Chondrocyte (in vitro differentiated cells): ENCODE measurements around the gene CRYGN. TPM values are rescaled to one million over a fixed set of nuclear protein-coding genes. Genes with fewer than 3 reads are reported as not detected.

Experiments
- DNase-seq: peaks from one replicate; pipeline ENCODE4 v3.0.0; 2021; ENCODE audit warnings: mixed read lengths, low spot score
- H3K27ac Mint-ChIP-seq: one replicate; pipeline ENCODE4 v1.8.0; 2021; ENCODE audit warnings: mild to moderate bottlenecking, moderate library complexity, mixed read lengths; ENCODE audit not compliant: unreplicated experiment
- H3K27me3 Mint-ChIP-seq: 2 replicates; pipeline ENCODE4 v1.8.0; 2021; ENCODE audit warnings: low read depth, mixed read lengths
- H3K36me3 Mint-ChIP-seq: 2 replicates; pipeline ENCODE4 v1.8.0; 2021; ENCODE audit warnings: low read depth, mixed read lengths
- H3K4me1 Mint-ChIP-seq: 2 replicates; pipeline ENCODE4 v1.8.0; 2021; ENCODE audit warnings: low read depth, mild to moderate bottlenecking, mixed read lengths
- H3K4me3 Mint-ChIP-seq: one replicate; pipeline ENCODE4 v1.8.0; 2021; ENCODE audit warnings: mild to moderate bottlenecking, moderate library complexity, mixed read lengths; ENCODE audit not compliant: unreplicated experiment
- H3K9me3 Mint-ChIP-seq: 2 replicates; pipeline ENCODE4 v1.8.0; 2021; ENCODE audit warnings: low read depth, mixed read lengths
- total RNA-seq: library from RNA; stranded (reverse); gene quantifications from 3 replicates; pipeline ENCODE4 v1.2.1, GENCODE V29; 2021
- TF ChIP-seq, protein P1 (sequence below): fragments of 200-600 bp; sonication (generic); IDR thresholded peaks from 2 replicates; pipeline ENCODE4 v1.5.0; 2021; ENCODE audit warnings: antibody characterized with exemption, mild to moderate bottlenecking, moderate library complexity

Gene CRYGN
- total RNA-seq, 1 donor from 2014 or later, result not detected

DNA sequence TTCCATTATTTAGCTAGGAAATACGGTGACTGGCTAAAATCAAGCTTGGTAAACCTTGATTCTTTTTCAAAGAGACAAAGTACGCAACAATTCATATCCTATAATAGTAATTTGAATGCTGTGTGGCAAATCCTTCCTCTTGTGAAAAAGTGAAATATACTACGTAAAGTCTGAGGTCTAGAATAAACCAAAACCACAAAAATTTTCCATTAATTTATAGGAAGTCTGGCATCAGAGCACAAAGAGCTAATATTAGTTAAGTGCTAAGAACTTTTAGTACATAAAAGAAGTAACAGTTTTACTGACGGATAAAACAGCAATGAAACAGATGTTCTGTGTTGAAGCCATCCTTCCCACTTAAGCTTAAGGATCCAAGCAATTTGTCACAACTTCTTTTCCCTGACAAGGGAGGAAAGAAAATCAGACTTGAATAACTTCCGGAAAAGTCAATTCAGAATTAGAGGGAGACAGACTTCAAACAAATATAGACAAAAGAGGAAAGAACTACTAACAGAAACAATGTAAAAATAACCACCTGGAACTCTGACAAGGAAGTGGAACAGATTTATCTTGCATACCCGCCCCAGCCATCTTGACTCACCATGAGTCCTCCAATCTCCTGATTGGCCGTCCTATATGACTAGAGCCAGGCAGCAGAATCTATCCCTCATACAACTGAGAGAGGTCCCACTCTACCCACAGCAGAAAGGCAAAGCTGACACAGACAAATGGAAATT is 45.2 kb upstream of the CRYGN start:
- Mint-ChIP-seq H3K27me3 (no peaks in the 10 kb centered on the region), H3K4me3 (no peak overlapping the region), H3K36me3 (peaks cover 19% of the 10 kb centered on the region), H3K4me1 (peaks cover 44% of the 10 kb centered on the region), H3K27ac (peak overlapping the region; percentile 60), H3K9me3 (no peaks in the 10 kb centered on the region)
- DNase-seq, result no peak
- TF ChIP-seq, protein P1, sequence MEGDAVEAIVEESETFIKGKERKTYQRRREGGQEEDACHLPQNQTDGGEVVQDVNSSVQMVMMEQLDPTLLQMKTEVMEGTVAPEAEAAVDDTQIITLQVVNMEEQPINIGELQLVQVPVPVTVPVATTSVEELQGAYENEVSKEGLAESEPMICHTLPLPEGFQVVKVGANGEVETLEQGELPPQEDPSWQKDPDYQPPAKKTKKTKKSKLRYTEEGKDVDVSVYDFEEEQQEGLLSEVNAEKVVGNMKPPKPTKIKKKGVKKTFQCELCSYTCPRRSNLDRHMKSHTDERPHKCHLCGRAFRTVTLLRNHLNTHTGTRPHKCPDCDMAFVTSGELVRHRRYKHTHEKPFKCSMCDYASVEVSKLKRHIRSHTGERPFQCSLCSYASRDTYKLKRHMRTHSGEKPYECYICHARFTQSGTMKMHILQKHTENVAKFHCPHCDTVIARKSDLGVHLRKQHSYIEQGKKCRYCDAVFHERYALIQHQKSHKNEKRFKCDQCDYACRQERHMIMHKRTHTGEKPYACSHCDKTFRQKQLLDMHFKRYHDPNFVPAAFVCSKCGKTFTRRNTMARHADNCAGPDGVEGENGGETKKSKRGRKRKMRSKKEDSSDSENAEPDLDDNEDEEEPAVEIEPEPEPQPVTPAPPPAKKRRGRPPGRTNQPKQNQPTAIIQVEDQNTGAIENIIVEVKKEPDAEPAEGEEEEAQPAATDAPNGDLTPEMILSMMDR, result no peak

DNA sequence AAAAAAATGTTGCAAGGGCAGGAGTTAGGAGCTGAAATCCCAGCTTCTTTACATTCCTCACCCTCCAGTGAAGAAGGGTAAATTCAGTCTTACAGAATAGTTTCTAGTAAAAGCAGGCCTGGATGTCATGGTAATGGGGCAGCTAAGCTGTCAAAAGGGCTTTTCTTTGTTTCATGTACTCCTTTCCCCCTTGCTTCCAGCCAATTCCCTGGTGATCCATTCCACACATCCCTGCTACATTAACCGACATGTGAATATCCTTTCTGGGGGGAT is 43.7 kb upstream of the CRYGN start:
- H3K36me3 Mint-ChIP-seq, result peaks cover 13% of the 10 kb centered on the region
- DNase-seq, result no peak
- no peak overlapping the region for H3K27ac Mint-ChIP-seq
- no peaks in the 10 kb centered on the region for H3K9me3 Mint-ChIP-seq
- peaks cover 36% of the 10 kb centered on the region for H3K4me1 Mint-ChIP-seq
- H3K27me3 Mint-ChIP-seq, result no peaks in the 10 kb centered on the region
- H3K4me3 Mint-ChIP-seq, result no peak overlapping the region
- TF ChIP-seq, protein P1, result no peak

DNA sequence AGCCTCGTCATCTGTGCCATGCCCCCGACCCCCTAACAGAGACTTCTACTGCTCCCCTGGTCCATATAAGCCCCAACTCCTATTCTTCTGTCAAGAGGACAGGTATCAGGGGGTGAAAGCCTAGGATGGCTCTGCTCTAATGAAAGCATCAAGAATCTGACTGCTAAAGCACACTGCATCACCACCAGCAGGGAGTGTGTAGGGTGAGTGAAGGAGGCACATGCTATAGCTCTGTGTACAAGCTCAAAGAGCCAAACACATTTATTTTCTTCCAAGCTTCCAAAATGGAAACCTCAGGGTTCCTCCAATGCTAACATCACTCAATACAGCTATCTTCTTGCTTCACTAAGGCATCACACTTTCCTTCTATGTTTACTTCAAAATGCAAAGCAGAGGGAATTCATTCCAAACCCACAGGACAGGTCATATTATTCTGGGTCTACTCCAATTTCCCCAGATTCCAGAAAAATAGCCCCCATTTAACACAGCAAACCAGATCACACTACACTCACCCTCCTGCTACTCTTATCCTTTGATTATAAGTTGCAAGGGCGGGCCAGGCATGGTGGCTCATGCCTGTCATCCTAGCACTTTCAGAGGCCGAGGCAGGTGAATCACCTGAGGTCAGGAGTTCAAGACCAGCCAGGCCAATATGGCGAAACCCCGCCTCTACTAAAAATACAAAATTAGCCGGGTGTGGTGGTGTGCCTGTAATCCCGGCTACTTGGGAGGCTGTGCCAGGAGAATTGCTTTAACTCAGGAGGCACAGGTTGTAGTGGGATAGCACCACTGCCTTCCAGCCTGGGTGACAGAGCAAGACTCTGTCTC is 43.2 kb upstream of the CRYGN start:
- Mint-ChIP-seq H3K27ac (peak overlapping the region; percentile 10), H3K36me3 (peaks cover 12% of the 10 kb centered on the region), H3K4me3 (no peak overlapping the region), H3K27me3 (no peaks in the 10 kb centered on the region), H3K9me3 (no peaks in the 10 kb centered on the region), H3K4me1 (peaks cover 36% of the 10 kb centered on the region)
- DNase-seq, result no peak
- TF ChIP-seq, protein P1, result no peak

DNA sequence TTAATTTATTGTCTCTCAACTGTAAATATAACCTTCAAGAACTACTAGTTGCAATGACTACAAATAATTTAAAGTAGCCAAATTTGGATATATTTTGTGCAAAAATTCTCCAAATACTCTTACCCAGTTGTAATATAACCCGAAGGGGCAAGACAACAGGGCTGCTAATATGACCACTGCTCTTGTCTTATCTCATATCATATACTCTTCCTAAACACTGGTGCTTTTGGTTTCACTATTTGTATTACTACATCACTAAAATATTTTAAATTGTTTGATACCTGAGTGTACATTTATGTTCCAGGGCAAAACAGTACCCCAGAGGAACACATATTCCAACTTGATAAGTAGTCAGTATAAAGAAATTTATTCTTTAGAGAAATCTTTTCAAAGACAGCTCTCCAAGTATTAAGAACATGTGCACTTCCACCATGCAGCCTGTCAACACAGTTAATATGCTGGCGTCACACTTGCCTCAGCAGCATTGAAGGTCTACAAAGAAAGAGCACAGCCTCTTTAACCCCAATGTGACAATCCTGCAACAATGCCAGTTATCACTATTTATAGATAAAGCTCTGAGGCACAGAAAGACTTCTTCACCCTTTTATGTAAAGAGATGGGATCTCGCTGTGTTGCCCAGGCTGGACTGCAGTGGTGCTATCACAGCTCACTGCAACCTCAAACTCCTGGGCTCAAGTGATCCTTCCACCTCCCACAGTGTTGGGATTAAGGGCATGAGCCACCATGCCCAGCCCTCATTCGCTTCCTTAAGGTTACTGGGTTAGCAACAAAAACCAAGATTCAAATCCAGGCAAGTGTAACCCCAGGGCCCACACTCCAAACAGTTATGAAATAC is 41.9 kb upstream of the CRYGN start:
- Mint-ChIP-seq H3K36me3 (peaks cover 12% of the 10 kb centered on the region), H3K27ac (no peak overlapping the region)
- TF ChIP-seq, protein P1, result no peak

DNA sequence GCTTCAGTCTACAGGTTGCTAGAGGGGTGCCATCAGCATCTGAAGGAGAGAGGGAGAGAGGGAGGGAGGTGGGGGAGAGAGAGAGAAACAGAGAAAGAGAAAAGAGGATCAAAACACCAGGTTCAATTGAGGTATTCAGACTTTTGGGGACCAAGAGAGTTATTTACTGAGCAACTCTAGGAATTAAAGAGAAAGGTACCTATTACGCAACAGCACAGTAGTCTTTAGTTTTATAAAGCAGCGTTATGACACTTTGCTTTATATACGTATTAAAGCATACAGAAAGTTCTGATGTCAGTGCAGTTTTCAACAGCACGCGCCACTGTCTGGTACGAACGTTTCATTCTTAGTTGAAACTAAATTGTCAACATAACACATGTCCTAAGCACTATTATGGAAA is 37.9 kb upstream of the CRYGN start:
- H3K27me3 Mint-ChIP-seq, result no peaks in the 10 kb centered on the region
- TF ChIP-seq, protein P1, result no peak
- H3K36me3 Mint-ChIP-seq, result peaks cover 13% of the 10 kb centered on the region
- no peak overlapping the region for H3K27ac Mint-ChIP-seq
- no peak overlapping the region for H3K4me3 Mint-ChIP-seq
- no peaks in the 10 kb centered on the region for H3K9me3 Mint-ChIP-seq
- H3K4me1 Mint-ChIP-seq, result peaks cover 16% of the 10 kb centered on the region
- no peak for DNase-seq

More for the DNA sequence above, 41.9 kb upstream of the CRYGN start:
- DNase-seq, result no peak
- H3K4me3 Mint-ChIP-seq, result no peak overlapping the region
- H3K4me1 Mint-ChIP-seq, result peaks cover 34% of the 10 kb centered on the region
- no peaks in the 10 kb centered on the region for H3K27me3 Mint-ChIP-seq
- H3K9me3 Mint-ChIP-seq, result no peaks in the 10 kb centered on the region
